ENCODE measurements around the gene SUMO2.

SUMO2 gene

GRCh38 chr17:75205037-75205792 is 22.5 kb upstream of the SUMO2 start, which contains the start of gene NUP85:
Gene NUP85 (plus strand): TSS chr17:75205679. CDS start chr17:75205762, 83 bp downstream.
- H3K36me3 ChIP-seq (ENCODE audit: insufficient read depth, insufficient read length, low read length): peaks cover 27% of the 10 kb centered on the region
- H3K4me1 ChIP-seq (ENCODE audit: insufficient read depth, insufficient read length): no peaks in the 10 kb centered on the region
- H3K9ac ChIP-seq (ENCODE audit: insufficient read length, low read depth): peak within 1 kb of the TSS; percentile 99
- TF ChIP-seq ZNF274 (IDR thresholded peaks at IDR 0.05; ENCODE audit: low read depth, low read length): no peak
- no peak for TF ChIP-seq YY1 (IDR thresholded peaks at IDR 0.05; ENCODE audit: insufficient read depth, insufficient read length)
- no peak for TF ChIP-seq SUZ12 (IDR thresholded peaks at IDR 0.05; ENCODE audit: extremely low read depth, insufficient read depth, insufficient read length)
- H3K4me3 ChIP-seq (ENCODE audit: insufficient read length, low read depth): peak within 1 kb of the TSS; percentile 92
- H3K27me3 ChIP-seq (ENCODE audit: insufficient read depth, insufficient read length): no peaks in the 10 kb centered on the region
- H3K9me3 ChIP-seq (ENCODE audit: insufficient read depth, low read length): no peaks in the 10 kb centered on the region
- peak; percentile 91 for DNase-seq (ENCODE audit: low read depth, low spot score)

GRCh38 chr17:75199886-75200618 is 17.3 kb upstream of the SUMO2 start:
- DNase-seq (ENCODE audit: low read depth, low spot score): no peak
- no peaks in the 10 kb centered on the region for H3K27me3 ChIP-seq (ENCODE audit: insufficient read depth, insufficient read length)
- TF ChIP-seq ZNF274 (IDR thresholded peaks at IDR 0.05; ENCODE audit: low read depth, low read length): no peak
- no peak overlapping the region for H3K9ac ChIP-seq (ENCODE audit: insufficient read length, low read depth)
- H3K36me3 ChIP-seq (ENCODE audit: insufficient read depth, insufficient read length, low read length): no peaks in the 10 kb centered on the region
- H3K4me3 ChIP-seq (ENCODE audit: insufficient read length, low read depth): no peak overlapping the region
- H3K4me1 ChIP-seq (ENCODE audit: insufficient read depth, insufficient read length): no peaks in the 10 kb centered on the region
- no peaks in the 10 kb centered on the region for H3K9me3 ChIP-seq (ENCODE audit: insufficient read depth, low read length)

DNA sequence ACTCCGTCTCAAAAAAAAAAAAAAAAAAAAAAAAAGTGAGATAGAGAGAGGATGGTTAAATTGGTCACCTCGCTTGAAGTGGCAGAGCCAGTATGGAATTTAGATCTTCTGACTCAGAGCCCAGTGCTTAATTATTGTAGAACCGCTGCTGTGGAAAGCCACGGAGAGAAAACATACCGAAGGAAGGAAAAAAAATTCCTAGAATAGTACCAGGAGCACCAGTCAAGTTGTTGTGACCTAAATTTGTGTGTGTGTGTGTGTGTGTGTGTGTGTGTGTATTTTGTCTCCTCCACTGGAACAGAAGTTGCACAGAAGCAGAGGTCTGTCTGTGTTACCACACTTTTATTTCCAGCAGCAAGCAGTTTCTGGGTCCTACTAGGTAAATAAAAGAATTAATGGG is 12.1 kb upstream of the SUMO2 start:
- TF ChIP-seq ZNF274 (IDR thresholded peaks at IDR 0.05; ENCODE audit: low read depth, low read length) (no peak), YY1 (IDR thresholded peaks at IDR 0.05; ENCODE audit: insufficient read depth, insufficient read length) (no peak), SUZ12 (IDR thresholded peaks at IDR 0.05; ENCODE audit: extremely low read depth, insufficient read depth, insufficient read length) (no peak)
- no peak for DNase-seq (ENCODE audit: low read depth, low spot score)
- H3K27me3 ChIP-seq (ENCODE audit: insufficient read depth, insufficient read length): no peaks in the 10 kb centered on the region

DNA sequence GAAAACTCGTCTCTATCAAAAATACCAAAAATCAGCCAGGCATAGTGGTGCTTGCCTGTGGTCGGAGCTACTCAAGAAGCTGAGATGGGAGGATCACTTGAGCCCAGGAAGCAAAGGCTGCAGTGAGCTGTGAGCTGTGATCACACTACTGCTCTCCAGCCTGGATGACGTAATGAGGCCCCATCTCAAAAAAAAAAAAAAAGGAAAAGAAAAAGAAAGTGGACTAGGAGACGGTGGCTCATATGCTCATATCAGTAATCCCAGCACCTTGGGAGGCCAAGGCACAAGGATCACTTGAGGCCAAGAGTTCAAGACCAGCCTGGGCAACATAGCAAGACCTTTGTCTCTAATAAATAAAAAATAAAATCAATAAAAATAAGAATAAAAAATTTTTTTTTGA is 8.8 kb upstream of the SUMO2 start:
- Histone ChIP-seq H3K36me3 (ENCODE audit: insufficient read depth, insufficient read length, low read length) (no peaks in the 10 kb centered on the region), H3K4me3 (ENCODE audit: insufficient read length, low read depth) (no peak overlapping the region), H3K4me1 (ENCODE audit: insufficient read depth, insufficient read length) (no peaks in the 10 kb centered on the region), H3K27me3 (ENCODE audit: insufficient read depth, insufficient read length) (no peaks in the 10 kb centered on the region), H3K9me3 (ENCODE audit: insufficient read depth, low read length) (no peaks in the 10 kb centered on the region), H3K9ac (ENCODE audit: insufficient read length, low read depth) (peak overlapping the region; percentile 32)
- TF ChIP-seq SUZ12 (IDR thresholded peaks at IDR 0.05; ENCODE audit: extremely low read depth, insufficient read depth, insufficient read length): no peak
- no peak for TF ChIP-seq ZNF274 (IDR thresholded peaks at IDR 0.05; ENCODE audit: low read depth, low read length)
- TF ChIP-seq YY1 (IDR thresholded peaks at IDR 0.05; ENCODE audit: insufficient read depth, insufficient read length): no peak
- DNase-seq (ENCODE audit: low read depth, low spot score): no peak

More for the DNA sequence above, 12.1 kb upstream of the SUMO2 start:
- Histone ChIP-seq H3K9me3 (ENCODE audit: insufficient read depth, low read length) (no peaks in the 10 kb centered on the region), H3K4me1 (ENCODE audit: insufficient read depth, insufficient read length) (no peaks in the 10 kb centered on the region), H3K4me3 (ENCODE audit: insufficient read length, low read depth) (no peak overlapping the region), H3K36me3 (ENCODE audit: insufficient read depth, insufficient read length, low read length) (no peaks in the 10 kb centered on the region), H3K9ac (ENCODE audit: insufficient read length, low read depth) (no peak overlapping the region)

DNA sequence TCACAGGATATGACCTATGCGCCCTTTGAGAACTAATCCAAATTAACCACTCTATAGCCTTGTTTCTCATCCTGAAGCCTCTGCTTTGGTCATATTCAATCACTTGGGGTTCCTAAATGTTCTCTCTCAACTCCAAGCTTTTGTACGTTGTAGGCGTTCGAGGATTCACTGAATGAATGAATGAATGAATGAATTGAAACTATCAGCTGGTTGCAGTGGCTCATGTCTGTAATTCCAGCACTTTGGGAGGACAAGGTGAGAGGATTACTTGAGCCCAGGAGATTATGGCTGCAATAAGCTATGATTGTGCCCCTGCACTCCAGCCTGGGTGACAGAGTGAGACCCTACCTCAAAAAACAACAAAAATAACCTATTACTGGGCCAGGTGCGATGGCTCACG is 5.9 kb upstream of the SUMO2 start:
- no peak for DNase-seq (ENCODE audit: low read depth, low spot score)
- no peak overlapping the region for H3K4me3 ChIP-seq (ENCODE audit: insufficient read length, low read depth)

GRCh38 chr17:75183999-75184884 is 1.5 kb upstream of the SUMO2 start:
- H3K9me3 ChIP-seq (ENCODE audit: insufficient read depth, low read length): no peaks in the 10 kb centered on the region
- H3K27me3 ChIP-seq (ENCODE audit: insufficient read depth, insufficient read length): no peaks in the 10 kb centered on the region
- H3K36me3 ChIP-seq (ENCODE audit: insufficient read depth, insufficient read length, low read length): peaks cover 17% of the 10 kb centered on the region
- H3K9ac ChIP-seq (ENCODE audit: insufficient read length, low read depth): no peak overlapping the region
- peaks cover under 1% of the 10 kb centered on the region for H3K4me1 ChIP-seq (ENCODE audit: insufficient read depth, insufficient read length)
- TF ChIP-seq YY1 (IDR thresholded peaks at IDR 0.05; ENCODE audit: insufficient read depth, insufficient read length) (no peak), ZNF274 (IDR thresholded peaks at IDR 0.05; ENCODE audit: low read depth, low read length) (no peak), SUZ12 (IDR thresholded peaks at IDR 0.05; ENCODE audit: extremely low read depth, insufficient read depth, insufficient read length) (no peak)
- DNase-seq (ENCODE audit: low read depth, low spot score): no peak
- H3K4me3 ChIP-seq (ENCODE audit: insufficient read length, low read depth): no peak overlapping the region

More for the DNA sequence above, 5.9 kb upstream of the SUMO2 start:
- H3K9ac ChIP-seq (ENCODE audit: insufficient read length, low read depth): no peak overlapping the region
- H3K36me3 ChIP-seq (ENCODE audit: insufficient read depth, insufficient read length, low read length): no peaks in the 10 kb centered on the region
- no peaks in the 10 kb centered on the region for H3K4me1 ChIP-seq (ENCODE audit: insufficient read depth, insufficient read length)
- TF ChIP-seq SUZ12 (IDR thresholded peaks at IDR 0.05; ENCODE audit: extremely low read depth, insufficient read depth, insufficient read length) (no peak), YY1 (IDR thresholded peaks at IDR 0.05; ENCODE audit: insufficient read depth, insufficient read length) (no peak), ZNF274 (IDR thresholded peaks at IDR 0.05; ENCODE audit: low read depth, low read length) (no peak)
- no peaks in the 10 kb centered on the region for H3K27me3 ChIP-seq (ENCODE audit: insufficient read depth, insufficient read length)
- H3K9me3 ChIP-seq (ENCODE audit: insufficient read depth, low read length): no peaks in the 10 kb centered on the region

GRCh38 chr17:75182319-75182568 is 515 bp downstream of the SUMO2 start:
- Histone ChIP-seq H3K36me3 (ENCODE audit: insufficient read depth, insufficient read length, low read length) (peaks cover 36% of the 10 kb centered on the region), H3K9ac (ENCODE audit: insufficient read length, low read depth) (peak overlapping the region; percentile 99), H3K4me3 (ENCODE audit: insufficient read length, low read depth) (peak overlapping the region; percentile 98), H3K4me1 (ENCODE audit: insufficient read depth, insufficient read length) (peaks cover 2% of the 10 kb centered on the region), H3K9me3 (ENCODE audit: insufficient read depth, low read length) (no peaks in the 10 kb centered on the region), H3K27me3 (ENCODE audit: insufficient read depth, insufficient read length) (no peaks in the 10 kb centered on the region)
- TF ChIP-seq ZNF274 (IDR thresholded peaks at IDR 0.05; ENCODE audit: low read depth, low read length): no peak
- no peak for TF ChIP-seq SUZ12 (IDR thresholded peaks at IDR 0.05; ENCODE audit: extremely low read depth, insufficient read depth, insufficient read length)
- no peak for TF ChIP-seq YY1 (IDR thresholded peaks at IDR 0.05; ENCODE audit: insufficient read depth, insufficient read length)
- no peak for DNase-seq (ENCODE audit: low read depth, low spot score)
